HL-60 (cell line): ENCODE measurements around the gene DCDC1.

ENCODE experiments used
- DNase-seq, 2 experiments: peaks; one replicate each; pipeline ENCODE4 v3.0.0-alpha.2; 2010 to 2020; ENCODE audit warnings: low read depth in 1 of 2, low spot score in 1 of 2
- H3K27ac ChIP-seq: fragments of 250-450 bp; sonication (Bioruptor Pico); replicated peaks from 2 replicates; pipeline ENCODE4 v1.5.1; 2020; ENCODE audit warnings: mild to moderate bottlenecking, moderate library complexity
- H3K27me3 ChIP-seq: fragments of 250-450 bp; sonication (Bioruptor Pico); 2 replicates; pipeline ENCODE4 v1.5.1; 2021; ENCODE audit warnings: mild to moderate bottlenecking, moderate library complexity; ENCODE audit not compliant: insufficient read depth, poor library complexity, severe bottlenecking
- H3K4me3 ChIP-seq: replicated peaks from 2 replicates; pipeline ENCODE4 v1.5.1; 2011; ENCODE audit warnings: mild to moderate bottlenecking, control low read depth, low read length; ENCODE audit not compliant: insufficient read depth
- CTCF ChIP-seq: IDR thresholded peaks from one replicate; pipeline ENCODE4 v1.5.1; 2011; ENCODE audit warnings: low read length, control low read depth, inconsistent platforms; ENCODE audit not compliant: insufficient read depth
- GABPA ChIP-seq: IDR thresholded peaks from 2 replicates; pipeline ENCODE4 v1.6.1; 2012; ENCODE audit warnings: low read depth
- POLR2AphosphoS5 ChIP-seq: IDR thresholded peaks from 2 replicates; pipeline ENCODE4 v1.6.1; 2012; ENCODE audit warnings: low read depth
- SPI1 ChIP-seq: IDR thresholded peaks from 2 replicates; pipeline ENCODE4 v1.6.1; 2012; ENCODE audit warnings: low read depth, mild to moderate bottlenecking, borderline replicate concordance
- TF ChIP-seq, protein P1 (sequence below): IDR thresholded peaks from 2 replicates; pipeline ENCODE4 v1.6.1; 2012; ENCODE audit warnings: low read depth; ENCODE audit not compliant: insufficient replicate concordance

The DCDC1 gene

GRCh38 chr11:31030138-31030792 is 339.3 kb downstream of the DCDC1 start:
- DNase-seq = no peak
- Histone ChIP-seq H3K27me3 (no peaks in the 10 kb centered on the region), H3K27ac (no peak overlapping the region), H3K4me3 (no peak overlapping the region)
- no peak for TF ChIP-seq GABPA

GRCh38 chr11:31026315-31026714 is 343.2 kb downstream of the DCDC1 start:
- TF ChIP-seq SPI1 (no peak), CTCF (no peak), GABPA (no peak), POLR2AphosphoS5 (no peak)
- TF ChIP-seq, protein P1, sequence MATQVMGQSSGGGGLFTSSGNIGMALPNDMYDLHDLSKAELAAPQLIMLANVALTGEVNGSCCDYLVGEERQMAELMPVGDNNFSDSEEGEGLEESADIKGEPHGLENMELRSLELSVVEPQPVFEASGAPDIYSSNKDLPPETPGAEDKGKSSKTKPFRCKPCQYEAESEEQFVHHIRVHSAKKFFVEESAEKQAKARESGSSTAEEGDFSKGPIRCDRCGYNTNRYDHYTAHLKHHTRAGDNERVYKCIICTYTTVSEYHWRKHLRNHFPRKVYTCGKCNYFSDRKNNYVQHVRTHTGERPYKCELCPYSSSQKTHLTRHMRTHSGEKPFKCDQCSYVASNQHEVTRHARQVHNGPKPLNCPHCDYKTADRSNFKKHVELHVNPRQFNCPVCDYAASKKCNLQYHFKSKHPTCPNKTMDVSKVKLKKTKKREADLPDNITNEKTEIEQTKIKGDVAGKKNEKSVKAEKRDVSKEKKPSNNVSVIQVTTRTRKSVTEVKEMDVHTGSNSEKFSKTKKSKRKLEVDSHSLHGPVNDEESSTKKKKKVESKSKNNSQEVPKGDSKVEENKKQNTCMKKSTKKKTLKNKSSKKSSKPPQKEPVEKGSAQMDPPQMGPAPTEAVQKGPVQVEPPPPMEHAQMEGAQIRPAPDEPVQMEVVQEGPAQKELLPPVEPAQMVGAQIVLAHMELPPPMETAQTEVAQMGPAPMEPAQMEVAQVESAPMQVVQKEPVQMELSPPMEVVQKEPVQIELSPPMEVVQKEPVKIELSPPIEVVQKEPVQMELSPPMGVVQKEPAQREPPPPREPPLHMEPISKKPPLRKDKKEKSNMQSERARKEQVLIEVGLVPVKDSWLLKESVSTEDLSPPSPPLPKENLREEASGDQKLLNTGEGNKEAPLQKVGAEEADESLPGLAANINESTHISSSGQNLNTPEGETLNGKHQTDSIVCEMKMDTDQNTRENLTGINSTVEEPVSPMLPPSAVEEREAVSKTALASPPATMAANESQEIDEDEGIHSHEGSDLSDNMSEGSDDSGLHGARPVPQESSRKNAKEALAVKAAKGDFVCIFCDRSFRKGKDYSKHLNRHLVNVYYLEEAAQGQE = no peak
- no peaks in the 10 kb centered on the region for H3K27me3 ChIP-seq
- DNase-seq = no peak
- no peak overlapping the region for H3K27ac ChIP-seq
- no peak overlapping the region for H3K4me3 ChIP-seq

DNA sequence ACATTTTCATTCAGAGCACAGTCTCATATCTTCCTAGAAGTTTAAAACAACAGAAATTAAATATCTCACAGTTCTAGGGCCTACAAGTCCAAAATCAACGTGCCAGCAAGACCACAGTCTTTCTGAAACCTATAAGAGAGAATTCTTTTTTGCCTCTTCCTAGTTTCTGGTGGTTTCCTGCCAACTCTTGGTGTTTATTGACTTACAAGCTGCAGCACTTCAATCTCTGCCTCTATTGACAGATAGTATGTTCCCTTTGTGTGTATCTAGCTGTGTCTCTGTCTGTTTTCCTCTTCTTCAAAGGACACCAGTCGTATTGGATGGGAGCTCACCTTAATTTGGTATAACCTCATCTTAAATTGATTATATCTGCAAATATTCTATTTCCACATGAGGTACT is 347.5 kb downstream of the DCDC1 start:
- H3K27me3 ChIP-seq = no peaks in the 10 kb centered on the region
- no peak overlapping the region for H3K4me3 ChIP-seq
- H3K27ac ChIP-seq = no peak overlapping the region
- no peak for DNase-seq
- TF ChIP-seq GABPA (no peak), CTCF (no peak), POLR2AphosphoS5 (no peak), SPI1 (no peak)
- TF ChIP-seq, protein P1 = no peak

DNA sequence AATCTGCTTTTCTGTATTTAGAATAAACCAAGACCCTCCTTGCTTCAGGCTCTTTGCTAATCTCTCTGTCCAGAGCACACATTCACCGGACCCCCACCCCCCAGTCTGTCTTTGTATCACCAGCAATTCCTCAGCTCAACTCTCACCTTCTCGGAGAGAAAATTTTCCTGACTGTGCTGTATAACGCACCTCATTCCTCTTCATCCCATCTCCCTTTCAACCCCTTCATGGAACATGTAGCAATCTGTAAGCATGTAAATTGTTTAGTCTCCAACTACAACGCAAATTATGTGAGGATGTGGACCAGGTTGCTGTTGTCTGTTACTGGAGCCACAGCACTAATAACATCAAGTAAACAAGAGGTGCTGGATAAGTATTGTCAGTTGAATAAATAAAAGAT is 349.8 kb downstream of the DCDC1 start:
- no peak for TF ChIP-seq SPI1
- TF ChIP-seq CTCF = no peak
- TF ChIP-seq, protein P1 = no peak
- no peak for TF ChIP-seq GABPA
- TF ChIP-seq POLR2AphosphoS5 = no peak
- no peak overlapping the region for H3K27ac ChIP-seq
- no peak overlapping the region for H3K4me3 ChIP-seq
- no peaks in the 10 kb centered on the region for H3K27me3 ChIP-seq
- DNase-seq = no peak
